Neuronal stem cell (in vitro differentiated cells): Measurements from ENCODE around the gene COA5.

Source experiments
- DNase-seq: peaks from one replicate; pipeline ENCODE4 v3.0.0-alpha.2; 2013; ENCODE audit warnings: low spot score
- H2AFZ ChIP-seq: one replicate; pipeline ENCODE4 v1.6.1; 2013; ENCODE audit warnings: mild to moderate bottlenecking, low read length, inconsistent platforms
- H2AK5ac ChIP-seq: 2 replicates; pipeline ENCODE4 v1.6.1; 2013; ENCODE audit warnings: low read depth, mild to moderate bottlenecking, inconsistent platforms, low read length, moderate library complexity, mixed read lengths
- H2BK120ac ChIP-seq: 2 replicates; pipeline ENCODE4 v1.6.1; 2013; ENCODE audit warnings: low read depth, mild to moderate bottlenecking, inconsistent platforms, low read length, moderate library complexity, mixed read lengths
- H2BK12ac ChIP-seq: one replicate; pipeline ENCODE4 v1.6.1; 2013; ENCODE audit warnings: low read length, inconsistent platforms
- H2BK15ac ChIP-seq: 2 replicates; pipeline ENCODE4 v1.6.1; 2013; ENCODE audit warnings: mild to moderate bottlenecking, low read length, inconsistent platforms, mixed read lengths
- H2BK5ac ChIP-seq: one replicate; pipeline ENCODE4 v1.6.1; 2013; ENCODE audit warnings: inconsistent platforms, mild to moderate bottlenecking, low read length, moderate library complexity
- H3K14ac ChIP-seq: one replicate; pipeline ENCODE4 v1.6.1; 2013; ENCODE audit warnings: low read length, inconsistent platforms
- H3K18ac ChIP-seq: 2 replicates; pipeline ENCODE4 v1.6.1; 2013; ENCODE audit warnings: low read length, inconsistent platforms
- H3K23ac ChIP-seq: 2 replicates; pipeline ENCODE4 v1.6.1; 2013; ENCODE audit warnings: low read depth, mild to moderate bottlenecking, mixed read lengths, low read length, inconsistent platforms; ENCODE audit not compliant: poor library complexity
- H3K27ac ChIP-seq: replicated peaks from 3 replicates; pipeline ENCODE4 v1.5.1; 2013; ENCODE audit warnings: low read length, inconsistent platforms
- H3K27me3 ChIP-seq, 3 experiments: 2 replicates each; pipeline ENCODE4 v1.6.1; 2013; ENCODE audit warnings: low read length in 3 of 3, mild to moderate bottlenecking in 2 of 3, inconsistent platforms in 1 of 3, low read depth in 1 of 3, mixed read lengths in 1 of 3, moderate library complexity in 1 of 3; ENCODE audit not compliant: control insufficient read depth in 3 of 3, insufficient read depth in 3 of 3
- H3K36me3 ChIP-seq, 2 donors: replicated peaks in 1 of 2; 2 replicates each; pipeline ENCODE4 v1.6.1; 2013; ENCODE audit warnings: low read length in 2 of 2; ENCODE audit not compliant: control insufficient read depth in 2 of 2, insufficient read depth in 2 of 2
- H3K4ac ChIP-seq: 2 replicates; pipeline ENCODE4 v1.6.1; 2013; ENCODE audit warnings: inconsistent platforms, mild to moderate bottlenecking, low read length, moderate library complexity
- H3K4me1 ChIP-seq, 2 donors: 1 replicate in 1 of 2; 2 replicates in 1 of 2; pipeline ENCODE4 v1.6.1; 2013; ENCODE audit warnings: low read length in 2 of 2, low read depth in 1 of 2; ENCODE audit not compliant: control insufficient read depth in 2 of 2, insufficient read depth in 1 of 2
- H3K4me2 ChIP-seq: one replicate; pipeline ENCODE4 v1.6.1; 2013; ENCODE audit warnings: mild to moderate bottlenecking, low read length, inconsistent platforms; ENCODE audit not compliant: insufficient read depth, poor library complexity, severe bottlenecking
- H3K4me3 ChIP-seq, 2 donors: 2 replicates each; pipeline ENCODE4 v1.5.1; 2013; ENCODE audit warnings: low read length in 2 of 2, mild to moderate bottlenecking in 2 of 2, inconsistent platforms in 1 of 2, moderate library complexity in 1 of 2
- H3K79me1 ChIP-seq: one replicate; pipeline ENCODE4 v1.6.1; 2013; ENCODE audit warnings: low read depth, mild to moderate bottlenecking, inconsistent platforms, low read length, moderate library complexity
- H3K9ac ChIP-seq: one replicate; pipeline ENCODE4 v1.6.1; 2013; ENCODE audit warnings: mild to moderate bottlenecking, low read depth, low read length, inconsistent platforms; ENCODE audit not compliant: poor library complexity
- H3K9me3 ChIP-seq, 2 donors: replicated peaks in 1 of 2; 2 replicates each; pipeline versions ENCODE3 to v1.6.1; 2013; ENCODE audit warnings: low read length in 2 of 2, mild to moderate bottlenecking in 2 of 2, inconsistent platforms in 1 of 2, low read depth in 1 of 2, mixed read lengths in 1 of 2, moderate library complexity in 1 of 2; ENCODE audit not compliant: control insufficient read depth in 2 of 2, insufficient read depth in 1 of 2
- H4K8ac ChIP-seq: one replicate; pipeline ENCODE4 v1.6.1; 2013; ENCODE audit warnings: low read depth, mild to moderate bottlenecking, inconsistent platforms, low read length, moderate library complexity
- H4K91ac ChIP-seq: one replicate; pipeline ENCODE4 v1.6.1; 2013; ENCODE audit warnings: low read length, low read depth, mild to moderate bottlenecking, inconsistent platforms; ENCODE audit not compliant: poor library complexity
- WGBS, 2 donors: extraction: QIAGEN DNeasy Blood & Tissue Kit; methylation state at CpG; one replicate each; pipeline ENCODE4 v1.1.7; 2013; ENCODE audit warnings: missing lambda C conversion rate in 2 of 2, mixed read lengths in 1 of 2; ENCODE audit not compliant: insufficient read length in 2 of 2, insufficient replicate concordance in 1 of 2; ENCODE audit errors: extremely low coverage in 2 of 2; 5-methylcytosine and 5-hydroxymethylcytosine counted together

COA5 gene

GRCh38 chr2:98565286-98565860 lies 42.9 kb downstream of the COA5 start:
- Histone ChIP-seq H2AFZ (no peak overlapping the region), H2BK15ac (no peak overlapping the region), H3K4me1 (no peaks in the 10 kb centered on the region), H3K23ac (no peak overlapping the region), H3K4ac (no peak overlapping the region), H3K4me3 (no peak overlapping the region), H3K36me3 (peaks cover 32 to 85% of the 10 kb centered on the region in 2 donors), H3K4me2 (no peak overlapping the region), H3K14ac (no peak overlapping the region), H2BK5ac (no peak overlapping the region), H2AK5ac (no peak overlapping the region), H2BK120ac (no peak overlapping the region), H3K79me1 (no peaks in the 10 kb centered on the region), H3K27ac (no peak overlapping the region), H4K91ac (no peak overlapping the region), H3K27me3 (no peaks in the 10 kb centered on the region), H3K18ac (no peak overlapping the region), H4K8ac (no peak overlapping the region), H2BK12ac (no peak overlapping the region), H3K9me3 (no peaks in the 10 kb centered on the region), H3K9ac (no peak overlapping the region)
- WGBS, 2 donors, result no CpG with 5 or more reads among the region's 9 CpGs
- no peak for DNase-seq

DNA sequence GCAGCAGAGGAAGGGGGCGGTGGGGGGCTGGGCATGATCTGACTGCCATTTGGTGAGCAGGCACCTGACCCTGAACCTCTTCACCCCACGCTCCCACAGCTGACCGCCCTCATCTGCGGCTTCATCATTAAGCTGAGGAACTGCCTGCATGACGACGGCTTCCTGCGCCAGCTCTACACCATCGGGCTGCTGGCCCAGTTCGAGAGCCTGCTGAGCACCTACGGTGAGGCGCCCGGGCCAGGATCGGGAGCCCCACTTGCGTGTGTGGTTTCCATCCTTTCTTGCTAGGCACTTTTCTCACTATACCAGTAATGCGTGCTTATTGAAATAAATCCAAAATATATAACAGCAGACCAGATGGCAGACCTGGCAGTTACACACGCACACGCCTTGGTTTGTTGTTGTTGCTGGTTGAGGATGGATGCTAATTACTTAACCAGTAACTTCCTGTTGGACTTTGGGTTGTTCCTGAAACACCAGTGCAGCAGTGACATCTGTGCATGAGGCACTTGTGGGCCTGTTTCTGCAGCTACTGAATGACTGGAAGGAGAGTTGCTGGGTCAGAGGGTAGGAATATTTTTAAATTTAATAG lies 43.7 kb downstream of the COA5 start:
- Histone ChIP-seq H2BK15ac (no peak overlapping the region), H3K4me2 (no peak overlapping the region), H3K36me3 (peaks cover 26 to 85% of the 10 kb centered on the region in 2 donors), H3K9ac (no peak overlapping the region), H2AK5ac (no peak overlapping the region), H3K79me1 (no peaks in the 10 kb centered on the region), H3K18ac (no peak overlapping the region), H3K14ac (no peak overlapping the region), H4K91ac (no peak overlapping the region), H3K4ac (no peak overlapping the region), H3K9me3 (no peaks in the 10 kb centered on the region), H4K8ac (no peak overlapping the region), H2BK5ac (no peak overlapping the region), H3K27ac (no peak overlapping the region), H3K4me3 (no peak overlapping the region), H3K4me1 (no peaks in the 10 kb centered on the region), H3K23ac (no peak overlapping the region), H2AFZ (no peak overlapping the region), H2BK12ac (no peak overlapping the region), H2BK120ac (no peak overlapping the region), H3K27me3 (no peaks in the 10 kb centered on the region)
- no CpG with 5 or more reads among the region's 17 CpGs for WGBS, 2 donors
- DNase-seq, result no peak

DNA sequence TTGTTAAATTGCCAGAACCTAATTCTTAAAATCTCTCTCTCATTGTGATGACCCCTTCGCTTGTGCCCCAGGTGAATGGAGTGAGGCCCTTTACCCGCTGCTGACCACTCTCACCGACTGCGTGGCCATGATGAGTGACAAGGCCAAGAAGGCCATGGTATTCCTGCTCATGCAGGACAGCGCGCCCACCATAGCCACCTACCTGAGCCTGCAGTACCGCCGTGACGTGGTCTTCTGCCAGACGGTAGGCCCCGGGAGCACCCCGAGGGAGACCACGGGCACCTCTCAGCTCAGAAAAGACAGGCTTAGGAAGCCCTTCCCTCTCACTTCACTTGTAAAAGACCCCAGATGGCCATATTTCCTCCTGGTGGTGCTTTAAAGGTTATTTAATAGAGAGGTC lies 44.9 kb downstream of the COA5 start:
- Histone ChIP-seq H2AK5ac (no peak overlapping the region), H2BK12ac (no peak overlapping the region), H3K23ac (no peak overlapping the region), H2BK15ac (no peak overlapping the region), H4K8ac (no peak overlapping the region), H3K27me3 (no peaks in the 10 kb centered on the region), H3K4me3 (no peak overlapping the region), H3K4ac (no peak overlapping the region), H3K27ac (no peak overlapping the region), H3K9ac (no peak overlapping the region), H2AFZ (no peak overlapping the region), H3K36me3 (peaks cover 19 to 85% of the 10 kb centered on the region in 2 donors), H4K91ac (no peak overlapping the region), H3K14ac (no peak overlapping the region), H3K79me1 (no peaks in the 10 kb centered on the region), H2BK5ac (peak overlapping the region; percentile 25), H3K4me1 (no peaks in the 10 kb centered on the region), H3K9me3 (no peaks in the 10 kb centered on the region), H3K18ac (no peak overlapping the region), H3K4me2 (no peak overlapping the region), H2BK120ac (no peak overlapping the region)
- no peak for DNase-seq
- WGBS, 2 donors, result no CpG with 5 or more reads among the region's 13 CpGs

DNA sequence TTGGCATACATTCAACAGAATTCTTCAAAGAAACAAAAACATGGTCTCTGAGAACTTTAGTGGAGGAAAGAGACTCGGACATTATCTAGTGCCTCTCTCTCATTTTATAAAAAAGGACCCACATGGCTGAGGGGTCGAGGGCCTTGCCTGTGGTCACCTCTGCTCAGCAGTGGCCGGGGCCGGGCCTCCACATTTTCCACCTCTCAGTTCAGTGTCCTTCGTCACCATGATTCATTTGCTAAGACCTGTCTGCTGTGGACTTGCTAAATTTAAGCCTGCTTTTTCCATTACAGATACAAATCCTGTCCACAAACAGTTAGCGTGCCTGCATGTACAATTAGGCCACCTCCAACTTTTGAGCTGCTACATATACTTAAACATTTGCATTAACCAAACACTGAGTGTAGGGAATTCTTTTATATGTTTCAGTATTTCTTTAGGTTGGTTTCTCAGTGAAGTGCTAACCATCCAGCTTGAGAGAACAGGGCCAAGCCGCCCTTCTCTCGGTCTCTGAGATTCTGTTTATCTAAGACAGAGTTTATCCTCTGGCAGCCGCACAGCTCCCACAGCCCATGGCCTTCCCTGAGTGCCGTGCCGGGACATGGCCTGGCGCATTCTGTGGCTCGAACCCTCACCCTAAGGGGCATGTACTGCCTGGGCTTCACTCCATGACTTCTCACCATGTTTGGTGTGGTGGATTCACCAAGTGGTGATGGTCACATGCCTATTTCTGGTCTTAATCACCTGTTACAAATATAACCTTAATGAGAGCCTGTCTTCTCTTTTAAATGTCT lies 46.2 kb downstream of the COA5 start:
- no peak overlapping the region for H2BK12ac ChIP-seq
- no peak overlapping the region for H3K27ac ChIP-seq
- no peak overlapping the region for H2BK5ac ChIP-seq
- H2AFZ ChIP-seq, result no peak overlapping the region
- no peak overlapping the region for H2BK120ac ChIP-seq
- no peak overlapping the region for H2BK15ac ChIP-seq
- H3K4me1 ChIP-seq, result no peaks in the 10 kb centered on the region
- H3K36me3 ChIP-seq, result peaks cover 16 to 87% of the 10 kb centered on the region in 2 donors
- no peak overlapping the region for H4K91ac ChIP-seq
- H3K4me2 ChIP-seq, result no peak overlapping the region
- no peaks in the 10 kb centered on the region for H3K9me3 ChIP-seq
- no peaks in the 10 kb centered on the region for H3K27me3 ChIP-seq
- no peak overlapping the region for H3K23ac ChIP-seq
- H3K18ac ChIP-seq, result no peak overlapping the region
- H3K14ac ChIP-seq, result no peak overlapping the region
- no peaks in the 10 kb centered on the region for H3K79me1 ChIP-seq
- no peak overlapping the region for H3K4me3 ChIP-seq
- WGBS, 2 donors, result no CpG with 5 or more reads among the region's 13 CpGs
- DNase-seq, result no peak
- H3K4ac ChIP-seq, result no peak overlapping the region
- H2AK5ac ChIP-seq, result no peak overlapping the region
- no peak overlapping the region for H4K8ac ChIP-seq
- H3K9ac ChIP-seq, result no peak overlapping the region
